Suprapubic skin (tissue), 4 donors: Measurements from ENCODE around the gene SIRPA. TPM values are rescaled to one million over a fixed set of nuclear protein-coding genes. Genes with fewer than 3 reads are reported as not detected.

ENCODE experiments used
- DNase-seq, 2 donors: peaks; one replicate each; pipeline ENCODE4 v3.0.0-alpha.2; 2019; ENCODE audit warnings: low spot score in 2 of 2
- H3K27ac ChIP-seq: fragments of 200-600 bp; sonication (generic); one replicate; pipeline ENCODE4 v1.5.1; 2019
- H3K27me3 ChIP-seq: fragments of 200-600 bp; sonication (generic); one replicate; pipeline ENCODE4 v1.5.1; 2019
- H3K36me3 ChIP-seq: fragments of 200-600 bp; sonication (generic); one replicate; pipeline ENCODE4 v1.5.1; 2019
- H3K4me1 ChIP-seq: fragments of 200-600 bp; sonication (generic); one replicate; pipeline ENCODE4 v1.5.1; 2019
- H3K4me3 ChIP-seq: fragments of 200-600 bp; sonication (generic); one replicate; pipeline ENCODE4 v1.5.1; 2019; ENCODE audit warnings: mild to moderate bottlenecking
- H3K9me3 ChIP-seq: fragments of 200-600 bp; sonication (generic); one replicate; pipeline ENCODE4 v1.5.1; 2019
- CTCF ChIP-seq, 2 donors: fragments of 200-600 bp in 1 of 2; fragments of 450-650 bp in 1 of 2; sonication (generic) in 1 of 2; IDR thresholded peaks; one replicate each; pipeline ENCODE4 v1.5.1; 2016 to 2019; ENCODE audit warnings: antibody characterized with exemption in 2 of 2, mild to moderate bottlenecking in 1 of 2, moderate library complexity in 1 of 2
- EP300 ChIP-seq: sonication (generic); formaldehyde crosslinking; IDR thresholded peaks from one replicate; pipeline ENCODE4 v1.6.1; 2017; ENCODE audit warnings: antibody characterized with exemption
- POLR2A ChIP-seq, 2 donors: fragments of 450-650 bp; IDR thresholded peaks; one replicate each; pipeline ENCODE4 v1.6.1; 2017; ENCODE audit warnings: antibody characterized with exemption in 2 of 2, mild to moderate bottlenecking in 2 of 2, moderate library complexity in 2 of 2
- POLR2AphosphoS5 ChIP-seq, 3 donors: sonication (generic); formaldehyde crosslinking; IDR thresholded peaks; one replicate each; pipeline ENCODE4 v1.6.1; 2017; ENCODE audit warnings: antibody characterized with exemption in 3 of 3
- WGBS: methylation state at CpG from one replicate; pipeline ENCODE4 v1.1.5; 2018; 5-methylcytosine and 5-hydroxymethylcytosine counted together
- total RNA-seq, 4 donors: library from RNA; depleted of rRNA; stranded (reverse); fragments of >200 nt; gene quantifications; one replicate each; pipeline ENCODE4 v1.1.0, GENCODE V29; 2016

SIRPA gene
- total RNA-seq, 4 donors from 2014 or later = 30.3 to 53.3 (median 47.3) TPM

- Histone ChIP-seq H3K27ac (no peak overlapping the region), H3K27me3 (no peaks in the 10 kb centered on the region), H3K4me1 (no peaks in the 10 kb centered on the region), H3K36me3 (peaks cover 19% of the 10 kb centered on the region), H3K4me3 (no peak overlapping the region), H3K9me3 (no peaks in the 10 kb centered on the region)
- DNase-seq = no peak
- 96% methylated on average over 9 of the region's 9 CpGs for WGBS
- TF ChIP-seq EP300 = no peak
- TF ChIP-seq POLR2AphosphoS5 (IDR thresholded peaks at IDR 0.05) = no peak
- no peak for TF ChIP-seq CTCF (IDR thresholded peaks at IDR 0.05)
- no peak for TF ChIP-seq POLR2A (IDR thresholded peaks at IDR 0.05)
Measured at GRCh38 chr20:1905693-1906092, 10.5 kb downstream of the SIRPA start.

GRCh38 chr20:1906361-1907051, 11.3 kb downstream of the SIRPA start:
- Histone ChIP-seq H3K27me3 (no peaks in the 10 kb centered on the region), H3K27ac (no peak overlapping the region), H3K4me3 (no peak overlapping the region), H3K36me3 (peaks cover 19% of the 10 kb centered on the region), H3K9me3 (no peaks in the 10 kb centered on the region), H3K4me1 (peaks cover 4% of the 10 kb centered on the region)
- 82% methylated on average over 9 of the region's 9 CpGs for WGBS
- TF ChIP-seq POLR2A (IDR thresholded peaks at IDR 0.05) (no peak), POLR2AphosphoS5 (IDR thresholded peaks at IDR 0.05) (no peak), CTCF (IDR thresholded peaks at IDR 0.05) (no peak), EP300 (no peak)
- no peak for DNase-seq

GRCh38 chr20:1907586-1907985, 12.4 kb downstream of the SIRPA start:
- Histone ChIP-seq H3K4me3 (no peak overlapping the region), H3K9me3 (no peaks in the 10 kb centered on the region), H3K27ac (no peak overlapping the region), H3K27me3 (no peaks in the 10 kb centered on the region), H3K36me3 (peaks cover 19% of the 10 kb centered on the region), H3K4me1 (peaks cover 15% of the 10 kb centered on the region)
- no peak for DNase-seq
- TF ChIP-seq POLR2AphosphoS5 (IDR thresholded peaks at IDR 0.05) (no peak), EP300 (no peak), CTCF (IDR thresholded peaks at IDR 0.05) (no peak), POLR2A (IDR thresholded peaks at IDR 0.05) (no peak)
- 96% methylated on average over 5 of the region's 6 CpGs for WGBS

DNA sequence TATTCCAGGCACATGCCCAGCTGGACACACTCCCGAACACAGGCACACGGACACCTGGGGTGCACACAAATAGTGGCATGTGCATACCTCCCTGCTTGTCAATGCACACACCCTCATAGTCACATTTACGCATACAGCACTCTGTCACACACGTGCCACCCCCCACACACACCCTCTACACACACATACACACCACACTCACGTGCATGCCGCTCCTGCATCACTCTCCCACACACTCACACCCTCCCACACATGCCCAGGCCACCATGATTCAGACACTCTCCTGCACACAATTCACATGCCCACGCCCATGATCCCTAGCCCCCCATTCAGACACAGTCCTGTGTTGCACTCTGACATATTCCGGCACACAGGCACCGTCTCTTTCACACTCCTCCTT, 13.0 kb downstream of the SIRPA start:
- no peaks in the 10 kb centered on the region for H3K9me3 ChIP-seq
- no peaks in the 10 kb centered on the region for H3K27me3 ChIP-seq
- no peak overlapping the region for H3K27ac ChIP-seq
- H3K36me3 ChIP-seq = peaks cover 19% of the 10 kb centered on the region
- peaks cover 21% of the 10 kb centered on the region for H3K4me1 ChIP-seq
- no peak for DNase-seq
- WGBS = 62% methylated on average over 9 of the region's 9 CpGs
- TF ChIP-seq CTCF (IDR thresholded peaks at IDR 0.05) = no peak
- H3K4me3 ChIP-seq = no peak overlapping the region

DNA sequence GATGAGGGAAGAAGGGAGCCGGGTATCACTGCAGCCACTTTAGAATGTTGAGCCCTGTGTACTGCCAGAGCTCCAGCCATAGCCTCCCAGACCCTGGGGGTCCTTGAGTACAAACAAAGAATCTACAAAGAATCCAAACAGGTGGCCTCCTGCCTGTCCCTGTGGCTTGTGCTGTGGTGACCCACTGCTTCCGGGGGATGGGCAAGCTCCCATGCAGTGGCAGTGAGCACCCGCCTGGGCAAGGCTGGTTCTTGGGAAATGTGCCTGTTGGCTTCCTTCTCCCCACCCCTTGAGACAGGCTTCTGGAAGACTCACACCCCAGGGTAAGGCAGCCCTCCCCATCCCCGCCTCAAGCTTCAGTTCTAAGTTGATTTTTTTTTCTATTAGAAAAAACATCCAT, 13.9 kb downstream of the SIRPA start:
- peaks cover 19% of the 10 kb centered on the region for H3K36me3 ChIP-seq
- peaks cover 26% of the 10 kb centered on the region for H3K4me1 ChIP-seq
- no peak overlapping the region for H3K4me3 ChIP-seq
- H3K27ac ChIP-seq = no peak overlapping the region
- no peaks in the 10 kb centered on the region for H3K9me3 ChIP-seq
- no peak for TF ChIP-seq POLR2A (IDR thresholded peaks at IDR 0.05)
- TF ChIP-seq POLR2AphosphoS5 (IDR thresholded peaks at IDR 0.05) = no peak
- TF ChIP-seq CTCF (IDR thresholded peaks at IDR 0.05) = no peak
- no peaks in the 10 kb centered on the region for H3K27me3 ChIP-seq
- WGBS = 56% methylated on average over 4 of the region's 4 CpGs
- no peak for DNase-seq
